GM21528 (cell line): ENCODE measurements around the gene HIVEP1.
"Not testable (repeated sequence)": the region's sequence is repeated elsewhere in the genome, so short reads cannot be mapped to it uniquely, and the experiment has no call there.

Experiments used
- ATAC-seq: cut with Tn5 transposase; IDR thresholded peaks from one replicate; pipeline ENCODE4 v1.9.1; 2021; ENCODE audit warnings: mild to moderate bottlenecking, moderate library complexity; ENCODE audit not compliant: unreplicated experiment, low FRiP score

HIVEP1 gene

GRCh38 chr6:12171717-12172116 is 159.6 kb downstream of the HIVEP1 start:
- ATAC-seq: no peak

GRCh38 chr6:12172572-12172971 is 160.5 kb downstream of the HIVEP1 start:
- no peak for ATAC-seq

- ATAC-seq: no peak
Observed at GRCh38 chr6:12173181-12173580, 161.1 kb downstream of the HIVEP1 start.

- ATAC-seq: no peak
Observed at GRCh38 chr6:12173661-12174060, 161.5 kb downstream of the HIVEP1 start.

GRCh38 chr6:12174878-12175277 is 162.8 kb downstream of the HIVEP1 start:
- ATAC-seq: no peak

GRCh38 chr6:12175626-12176025 is 163.5 kb downstream of the HIVEP1 start:
- no peak for ATAC-seq

GRCh38 chr6:12176782-12177181 is 164.7 kb downstream of the HIVEP1 start:
- ATAC-seq: not testable (repeated sequence)

GRCh38 chr6:12178521-12178920 is 166.4 kb downstream of the HIVEP1 start:
- no peak for ATAC-seq

GRCh38 chr6:12181481-12181880 is 169.4 kb downstream of the HIVEP1 start:
- ATAC-seq: no peak

- no peak for ATAC-seq
Observed at GRCh38 chr6:12182676-12183075, 170.6 kb downstream of the HIVEP1 start.

- no peak for ATAC-seq
Observed at GRCh38 chr6:12185081-12185673, 173.1 kb downstream of the HIVEP1 start.

- no peak for ATAC-seq
Observed at GRCh38 chr6:12186528-12186927, 174.4 kb downstream of the HIVEP1 start.

GRCh38 chr6:12189150-12189549 is 177.0 kb downstream of the HIVEP1 start:
- ATAC-seq: no peak

GRCh38 chr6:12189661-12190060 is 177.5 kb downstream of the HIVEP1 start:
- no peak for ATAC-seq

GRCh38 chr6:12190252-12190651 is 178.1 kb downstream of the HIVEP1 start:
- ATAC-seq: no peak

GRCh38 chr6:12196326-12196936 is 184.3 kb downstream of the HIVEP1 start:
- no peak for ATAC-seq

GRCh38 chr6:12198851-12199250 is 186.7 kb downstream of the HIVEP1 start:
- no peak for ATAC-seq

GRCh38 chr6:12200015-12200564 is 188.0 kb downstream of the HIVEP1 start:
- no peak for ATAC-seq

GRCh38 chr6:12200761-12201160 is 188.6 kb downstream of the HIVEP1 start:
- ATAC-seq: no peak

GRCh38 chr6:12203001-12203400 is 190.9 kb downstream of the HIVEP1 start:
- ATAC-seq: no peak

GRCh38 chr6:12208190-12208589 is 196.1 kb downstream of the HIVEP1 start:
- no peak for ATAC-seq

GRCh38 chr6:12208673-12209072 is 196.6 kb downstream of the HIVEP1 start:
- ATAC-seq: no peak
